Tibial artery (tissue), 4 donors: ENCODE data around the gene LRRK2.

Source experiments
- DNase-seq, 2 donors: peaks; one replicate each; pipeline ENCODE4 v3.0.0-alpha.2; 2019
- H3K27ac ChIP-seq, 2 donors: fragments of 200-600 bp; sonication (generic) in 1 of 2; 1 replicate in 1 of 2; 2 replicates in 1 of 2; pipeline ENCODE4 v1.5.1; 2018 to 2019; ENCODE audit warnings: mild to moderate bottlenecking in 1 of 2
- H3K27me3 ChIP-seq, 2 donors: fragments of 200-600 bp; sonication (generic) in 1 of 2; one replicate each; pipeline versions ENCODE4 v1.5.1 to v1.6.0; 2016 to 2019
- H3K36me3 ChIP-seq, 3 donors: fragments of 200-600 bp; sonication (generic) in 2 of 3; one replicate each; pipeline ENCODE4 v1.5.1; 2016 to 2019; ENCODE audit warnings: mild to moderate bottlenecking in 2 of 3
- H3K4me1 ChIP-seq, 4 donors: fragments of 200-600 bp; sonication (generic) in 2 of 4; 1 replicate in 3 of 4; 2 replicates in 1 of 4; pipeline ENCODE4 v1.5.1; 2016 to 2019
- H3K4me3 ChIP-seq, 2 donors: fragments of 200-600 bp; sonication (generic) in 1 of 2; 1 replicate in 1 of 2; 2 replicates in 1 of 2; pipeline ENCODE4 v1.5.1; 2018 to 2019; ENCODE audit warnings: mild to moderate bottlenecking in 2 of 2
- H3K9me3 ChIP-seq, 3 donors: fragments of 200-600 bp; sonication (generic) in 1 of 3; one replicate each; pipeline ENCODE4 v1.5.1; 2016 to 2019
- CTCF ChIP-seq, 2 experiments: fragments of 200-600 bp in 1 of 2; fragments of 450-650 bp in 1 of 2; IDR thresholded peaks; one replicate each; pipeline ENCODE4 v1.5.1; 2017 to 2019; ENCODE audit warnings: antibody characterized with exemption in 2 of 2, mild to moderate bottlenecking in 1 of 2, moderate library complexity in 1 of 2
- intact Hi-C: fragments of 100-400 bp; cut with DNase I; formaldehyde crosslinking; loops from one replicate; pipeline ENCODE4 v1.15.0; 2023; ENCODE audit warnings: low total_unique reads

Gene LRRK2

DNA sequence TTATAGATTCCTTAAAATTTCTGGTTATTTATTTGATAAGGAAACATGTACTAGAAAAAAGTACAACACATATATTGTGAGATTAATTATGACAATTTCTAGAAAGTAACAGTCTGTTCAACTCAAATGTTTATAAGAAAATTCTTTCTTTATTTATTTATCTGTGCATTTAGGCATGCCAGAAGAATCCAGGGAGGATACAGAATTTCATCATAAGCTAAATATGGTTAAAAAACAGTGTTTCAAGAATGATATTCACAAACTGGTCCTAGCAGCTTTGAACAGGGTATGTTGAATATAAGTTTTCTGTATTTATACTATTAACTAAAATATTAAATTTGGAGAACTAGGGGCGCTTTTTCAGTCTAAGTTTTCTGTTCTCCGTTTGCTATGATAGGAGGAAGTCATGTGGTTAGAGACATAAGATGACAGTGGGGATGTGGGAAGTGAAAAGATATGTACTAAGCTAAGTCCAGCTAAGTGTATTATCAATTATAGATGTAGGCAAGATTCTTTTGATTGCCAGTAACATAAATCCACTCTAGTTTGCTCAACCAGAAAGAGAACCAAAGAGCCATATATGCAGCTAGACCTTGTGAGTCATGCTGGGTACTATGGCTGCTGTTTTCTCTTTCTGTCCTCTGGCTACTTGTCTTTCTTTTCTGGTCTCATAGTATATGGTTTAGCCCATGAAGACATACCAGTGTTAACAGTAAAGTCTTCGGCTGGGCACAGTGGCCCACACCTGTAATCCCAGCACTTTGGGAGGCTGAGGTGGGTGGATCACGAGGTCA is 39.0 kb downstream of the LRRK2 start:
- H3K27ac ChIP-seq, result no peak overlapping the region
- intact Hi-C loops, result no loop called here
- H3K27me3 ChIP-seq, result no peaks in the 10 kb centered on the region
- H3K4me1 ChIP-seq, result no peaks in the 10 kb centered on the region
- peaks cover 23 to 44% (median 40%) of the 10 kb centered on the region in 3 donors for H3K36me3 ChIP-seq
- no peaks in the 10 kb centered on the region for H3K9me3 ChIP-seq
- DNase-seq, result no peak
- no peak for TF ChIP-seq CTCF (IDR thresholded peaks at IDR 0.05)
- no peak overlapping the region for H3K4me3 ChIP-seq

- no peaks in the 10 kb centered on the region for H3K9me3 ChIP-seq
- no peak overlapping the region for H3K4me3 ChIP-seq
- H3K4me1 ChIP-seq, result no peaks in the 10 kb centered on the region
- DNase-seq, result no peak
- intact Hi-C loops, result no loop called here
- peaks cover 0 to 13% (median 10%) of the 10 kb centered on the region in 3 donors for H3K36me3 ChIP-seq
- no peak overlapping the region for H3K27ac ChIP-seq
- no peaks in the 10 kb centered on the region for H3K27me3 ChIP-seq
- TF ChIP-seq CTCF (IDR thresholded peaks at IDR 0.05), result no peak
Measured at GRCh38 chr12:40271981-40272664, 47.3 kb downstream of the LRRK2 start.

GRCh38 chr12:40281791-40282364 is 57.1 kb downstream of the LRRK2 start:
- no peaks in the 10 kb centered on the region for H3K9me3 ChIP-seq
- no peaks in the 10 kb centered on the region for H3K27me3 ChIP-seq
- H3K4me1 ChIP-seq, result no peaks in the 10 kb centered on the region
- H3K36me3 ChIP-seq, result peaks cover 5 to 50% (median 42%) of the 10 kb centered on the region in 3 donors
- TF ChIP-seq CTCF (IDR thresholded peaks at IDR 0.05), result no peak
- intact Hi-C loops, result no loop called here
- no peak overlapping the region for H3K4me3 ChIP-seq
- no peak overlapping the region for H3K27ac ChIP-seq
- DNase-seq, result no peak

DNA sequence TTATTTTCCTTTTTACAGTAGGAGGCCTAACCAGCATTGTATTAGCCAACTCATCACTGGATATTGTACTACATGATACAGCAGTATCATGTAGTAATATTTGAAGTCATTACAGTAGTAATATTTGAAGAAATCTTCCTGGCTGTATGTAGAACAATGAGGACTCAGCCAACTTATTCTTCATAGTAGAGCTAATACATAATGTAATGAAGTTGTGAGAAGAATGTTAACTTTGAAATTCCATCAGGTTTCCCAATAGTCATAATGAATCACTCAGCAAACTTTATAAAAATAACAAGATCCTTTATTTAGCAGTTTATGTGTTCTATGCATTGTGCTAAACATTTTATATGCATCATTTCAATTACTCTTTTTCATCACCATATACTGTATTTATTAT is 61.8 kb downstream of the LRRK2 start:
- no peaks in the 10 kb centered on the region for H3K27me3 ChIP-seq
- H3K4me1 ChIP-seq, result no peaks in the 10 kb centered on the region
- no peak for DNase-seq
- intact Hi-C loops, result no loop called here
- H3K36me3 ChIP-seq, result peaks cover 6 to 56% (median 30%) of the 10 kb centered on the region in 3 donors
- no peak overlapping the region for H3K27ac ChIP-seq
- TF ChIP-seq CTCF (IDR thresholded peaks at IDR 0.05), result no peak
- no peak overlapping the region for H3K4me3 ChIP-seq
- peaks cover 0 to 9% (median 0%) of the 10 kb centered on the region in 3 donors for H3K9me3 ChIP-seq

GRCh38 chr12:40287369-40287975 is 62.7 kb downstream of the LRRK2 start:
- H3K27ac ChIP-seq, result no peak overlapping the region
- H3K27me3 ChIP-seq, result no peaks in the 10 kb centered on the region
- H3K4me3 ChIP-seq, result no peak overlapping the region
- intact Hi-C loops, result no loop called here
- peaks cover 0 to 9% (median 0%) of the 10 kb centered on the region in 3 donors for H3K9me3 ChIP-seq
- TF ChIP-seq CTCF (IDR thresholded peaks at IDR 0.05), result no peak
- H3K36me3 ChIP-seq, result peaks cover 6 to 56% (median 30%) of the 10 kb centered on the region in 3 donors
- DNase-seq, result no peak
- no peaks in the 10 kb centered on the region for H3K4me1 ChIP-seq
